Measurements from ENCODE around the gene CAPN5.

GRCh38 chr11:77095551-77096490, 29.1 kb downstream of the CAPN5 start:
- no peak for TF ChIP-seq CTCF (IDR thresholded peaks at IDR 0.05; ENCODE audit: low read depth, low read length, poor library complexity, severe bottlenecking)
- TF ChIP-seq EZH2phosphoT487 (IDR thresholded peaks at IDR 0.05; ENCODE audit: borderline replicate concordance, low read length): no peak
